Measurements from ENCODE around the gene PLEKHO1.

GRCh38 chr1:150180474-150180873, 30.8 kb downstream of the PLEKHO1 start:
- no peak for TF ChIP-seq POLR2A (IDR thresholded peaks at IDR 0.05; ENCODE audit: low read length)
- TF ChIP-seq GATA1 (IDR thresholded peaks at IDR 0.05; ENCODE audit: low read depth, low read length): no peak
